AG04450 (cell line): ENCODE measurements around the gene LAMB3. TPM values are rescaled to one million over a fixed set of nuclear protein-coding genes. Genes with fewer than 3 reads are reported as not detected.

Source experiments
- CTCF ChIA-PET: fragments of 300-600, 350-600 bp; formaldehyde crosslinking; extraction: SDS; loops from one replicate; lab custom pipeline; 2022; ENCODE audit warnings: antibody characterized with exemption, inconsistent platforms; lab: Charles Lee
- POLR2A ChIA-PET: fragments of 350-600 bp; formaldehyde crosslinking; extraction: SDS; loops from one replicate; lab custom pipeline; 2021; ENCODE audit warnings: antibody characterized with exemption, inconsistent platforms; lab: Yijun Ruan, JAX
- DNase-seq: peaks from one replicate; pipeline ENCODE4 v3.0.0-alpha.2; 2011; ENCODE audit warnings: low read depth, low spot score
- H3K27ac ChIP-seq: one replicate; pipeline ENCODE4 v1.5.1; 2012; ENCODE audit warnings: low read depth, low read length, control low read depth
- H3K27me3 ChIP-seq: one replicate; pipeline ENCODE4 v1.6.0; 2012; ENCODE audit warnings: low read length; ENCODE audit not compliant: control insufficient read depth, insufficient read depth
- H3K4me3 ChIP-seq: 2 replicates; pipeline ENCODE4 v1.5.1; 2011; ENCODE audit warnings: mild to moderate bottlenecking, low read depth, low read length, control low read depth
- H3K9me3 ChIP-seq: 2 replicates; pipeline ENCODE4 v1.5.1; 2012; ENCODE audit warnings: low read length; ENCODE audit not compliant: control insufficient read depth, insufficient read depth
- polyA plus RNA-seq: library from polyadenylated mRNA; depleted of rRNA; stranded (reverse); fragments of >200 nt; gene quantifications from 2 replicates; pipeline ENCODE4 v1.2.3, GENCODE V29; 2011
- TF ChIP-seq, protein P1 (sequence below): IDR thresholded peaks from 2 replicates; pipeline ENCODE4 v1.5.1; 2011; ENCODE audit warnings: low read depth, low read length, control low read depth, inconsistent platforms

LAMB3 gene
- polyA plus RNA-seq, 1 experiment, result 2.6 TPM

DNA sequence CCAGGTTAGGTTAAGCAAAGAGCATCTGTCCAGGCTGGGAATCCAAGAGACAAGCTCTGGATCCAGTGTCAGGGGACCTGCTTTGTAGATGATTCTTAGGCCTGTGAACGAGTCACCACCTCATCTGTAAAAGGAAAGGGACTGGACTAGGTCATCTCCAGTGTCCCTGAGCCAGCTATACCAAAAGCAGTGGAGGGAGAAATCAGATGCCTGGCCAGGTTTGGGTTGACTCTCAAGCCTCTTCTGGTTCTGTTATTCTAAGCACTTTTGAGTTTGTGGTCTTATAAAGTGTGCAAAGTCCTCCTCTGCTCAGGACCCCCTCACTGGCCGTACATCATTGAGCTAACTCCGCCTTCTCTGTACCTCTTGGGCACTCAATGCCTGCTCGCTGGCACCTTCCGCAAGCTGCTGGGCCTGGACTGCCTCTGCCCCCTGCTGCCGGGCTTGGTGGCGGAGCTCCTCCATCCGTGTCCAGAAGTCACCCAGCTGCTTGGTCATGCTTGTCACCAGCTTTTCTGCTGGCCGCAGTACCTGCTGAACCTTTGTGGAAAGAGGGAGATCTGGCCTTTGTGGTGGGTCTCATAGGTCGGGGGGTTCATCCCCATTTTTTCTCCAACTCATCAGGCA lies 35.1 kb downstream of the LAMB3 start:
- Histone ChIP-seq H3K4me3 (no peak overlapping the region), H3K9me3 (no peaks in the 10 kb centered on the region; the same call in 1 of the 2 replicates), H3K27me3 (no peaks in the 10 kb centered on the region), H3K27ac (no peak overlapping the region)
- TF ChIP-seq, protein P1, sequence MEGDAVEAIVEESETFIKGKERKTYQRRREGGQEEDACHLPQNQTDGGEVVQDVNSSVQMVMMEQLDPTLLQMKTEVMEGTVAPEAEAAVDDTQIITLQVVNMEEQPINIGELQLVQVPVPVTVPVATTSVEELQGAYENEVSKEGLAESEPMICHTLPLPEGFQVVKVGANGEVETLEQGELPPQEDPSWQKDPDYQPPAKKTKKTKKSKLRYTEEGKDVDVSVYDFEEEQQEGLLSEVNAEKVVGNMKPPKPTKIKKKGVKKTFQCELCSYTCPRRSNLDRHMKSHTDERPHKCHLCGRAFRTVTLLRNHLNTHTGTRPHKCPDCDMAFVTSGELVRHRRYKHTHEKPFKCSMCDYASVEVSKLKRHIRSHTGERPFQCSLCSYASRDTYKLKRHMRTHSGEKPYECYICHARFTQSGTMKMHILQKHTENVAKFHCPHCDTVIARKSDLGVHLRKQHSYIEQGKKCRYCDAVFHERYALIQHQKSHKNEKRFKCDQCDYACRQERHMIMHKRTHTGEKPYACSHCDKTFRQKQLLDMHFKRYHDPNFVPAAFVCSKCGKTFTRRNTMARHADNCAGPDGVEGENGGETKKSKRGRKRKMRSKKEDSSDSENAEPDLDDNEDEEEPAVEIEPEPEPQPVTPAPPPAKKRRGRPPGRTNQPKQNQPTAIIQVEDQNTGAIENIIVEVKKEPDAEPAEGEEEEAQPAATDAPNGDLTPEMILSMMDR, result no peak
- ChIA-PET POLR2A (no interaction called here), CTCF (interaction anchor here (0.8 to 3.7 kb wide), 5 partner anchors 10 to 131 kb away, joined by 3 to 15 read pairs (median 5); no protein-coding TSS in a partner anchor)
- DNase-seq, result no peak

DNA sequence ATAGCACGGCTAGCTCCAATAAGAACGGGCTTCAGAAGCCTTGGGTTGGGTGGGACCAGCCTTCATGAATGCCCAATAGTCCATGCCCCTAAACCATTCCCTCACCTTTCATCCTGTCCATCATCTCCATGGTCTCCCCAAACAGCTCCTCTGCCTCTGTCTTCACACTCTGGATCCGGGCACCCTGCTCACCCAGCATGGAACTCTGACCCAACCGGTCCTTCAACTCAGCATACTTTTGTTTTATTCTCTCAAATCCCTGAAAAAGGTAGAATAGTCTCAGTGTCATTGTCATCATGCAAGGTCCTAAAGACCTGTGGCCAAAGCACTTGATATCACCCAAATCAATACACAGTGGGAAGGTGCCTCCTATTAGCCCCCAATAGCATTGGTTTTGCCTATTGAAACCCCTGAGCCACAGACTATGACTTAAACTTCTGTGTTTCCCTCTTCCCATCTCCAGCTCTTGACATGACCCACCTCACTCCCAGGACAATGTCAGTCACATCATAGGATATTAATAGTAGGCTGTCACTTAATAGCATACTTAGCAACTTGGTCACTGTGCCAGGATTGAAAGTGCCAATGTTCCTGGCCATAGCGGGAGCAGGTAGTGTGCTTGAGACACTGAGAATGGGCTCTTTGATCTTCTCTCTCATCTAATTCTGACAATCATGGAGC lies 35.7 kb downstream of the LAMB3 start:
- Histone ChIP-seq H3K27me3 (no peaks in the 10 kb centered on the region), H3K9me3 (no peaks in the 10 kb centered on the region; the same call in 1 of the 2 replicates), H3K27ac (no peak overlapping the region), H3K4me3 (no peak overlapping the region)
- ChIA-PET POLR2A (no interaction called here), CTCF (interaction anchor here (1.5 to 2.2 kb wide), 2 partner anchors 14 to 47 kb away, joined by 4 to 5 read pairs; no protein-coding TSS in a partner anchor)
- TF ChIP-seq, protein P1, result no peak
- DNase-seq, result no peak

DNA sequence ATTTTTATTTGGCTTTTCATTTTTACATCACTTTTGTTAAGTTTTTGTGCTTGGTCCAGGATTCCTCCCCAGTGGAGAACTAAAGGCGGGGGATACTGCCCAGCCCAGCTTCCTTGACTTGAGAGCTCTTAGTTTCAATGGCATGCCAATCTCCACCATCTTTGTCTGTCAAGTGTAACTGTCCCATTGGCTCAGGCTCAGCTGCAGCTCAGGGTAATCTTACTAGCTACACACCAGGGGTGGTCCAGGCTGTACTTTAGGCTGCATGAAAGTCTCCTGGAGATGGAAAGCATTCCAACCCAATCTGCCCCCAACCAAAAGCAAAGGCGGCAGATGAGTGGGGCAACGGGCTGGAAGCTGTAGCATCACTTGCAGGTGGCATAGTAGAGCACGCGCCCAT lies 37.3 kb downstream of the LAMB3 start:
- no peak overlapping the region for H3K4me3 ChIP-seq
- no peak overlapping the region for H3K27ac ChIP-seq
- TF ChIP-seq, protein P1, result no peak
- no peaks in the 10 kb centered on the region for H3K27me3 ChIP-seq
- no peaks in the 10 kb centered on the region; the same call in 1 of the 2 replicates for H3K9me3 ChIP-seq
- DNase-seq, result no peak
- POLR2A ChIA-PET, result no interaction called here
- CTCF ChIA-PET, result interaction anchor here (0.6 to 1.8 kb wide), 2 partner anchors 13 to 45 kb away, joined by 4 to 5 read pairs; no protein-coding TSS in a partner anchor

DNA sequence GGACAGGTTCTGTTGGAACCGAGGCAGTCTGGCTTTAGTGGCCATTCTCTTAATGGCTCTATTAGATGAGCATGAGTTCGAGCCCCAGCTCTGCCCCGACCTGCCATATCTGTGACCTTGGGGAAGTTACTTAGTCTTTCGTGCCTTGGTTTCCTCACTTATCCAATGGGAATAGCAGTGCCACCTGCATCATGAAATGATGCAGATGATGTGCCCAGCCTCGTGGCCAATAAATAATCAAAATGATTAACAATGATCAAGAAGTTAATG lies 38.1 kb downstream of the LAMB3 start:
- CTCF ChIA-PET, result interaction anchor here (1.0 to 1.1 kb wide), 2 partner anchors 37 to 45 kb away, joined by 3 read pairs; no protein-coding TSS in a partner anchor
- Histone ChIP-seq H3K27ac (no peak overlapping the region), H3K9me3 (no peaks in the 10 kb centered on the region; the same call in 1 of the 2 replicates), H3K4me3 (no peak overlapping the region), H3K27me3 (no peaks in the 10 kb centered on the region)
- DNase-seq, result no peak
- POLR2A ChIA-PET, result no interaction called here
- TF ChIP-seq, protein P1, result no peak
